COLO668 (cell line): ENCODE data around the gene MAP3K8.

Experiments
- DNase-seq: peaks from one replicate; lab custom pipeline; 2025; ENCODE audit not compliant: unreplicated experiment; lab: John Stamatoyannopoulos, UW

Gene MAP3K8

GRCh38 chr10:30433730-30434272 lies at the start of gene MAP3K8:
Gene MAP3K8, plus strand, starts transcription at chr10:30434184. Its CDS starts 4,755 bp downstream, at chr10:30438939.
- peak; percentile 37 for DNase-seq

GRCh38 chr10:30384701-30385201 lies 49.2 kb upstream of the MAP3K8 start:
- DNase-seq: peak; percentile 28

GRCh38 chr10:30386801-30387588 lies 47.0 kb upstream of the MAP3K8 start:
- no peak for DNase-seq

- no peak for DNase-seq
Measured at GRCh38 chr10:30387646-30388243, 46.2 kb upstream of the MAP3K8 start.

- no peak for DNase-seq
Measured at GRCh38 chr10:30389543-30389942, 44.4 kb upstream of the MAP3K8 start.

GRCh38 chr10:30390207-30390606 lies 43.8 kb upstream of the MAP3K8 start:
- DNase-seq: no peak

GRCh38 chr10:30391266-30391665 lies 42.7 kb upstream of the MAP3K8 start:
- no peak for DNase-seq

- DNase-seq: peak; percentile 37
Measured at GRCh38 chr10:30392564-30392990, 41.4 kb upstream of the MAP3K8 start.

GRCh38 chr10:30396293-30396692 lies 37.7 kb upstream of the MAP3K8 start:
- DNase-seq: no peak

- no peak for DNase-seq
Measured at GRCh38 chr10:30396698-30397097, 37.3 kb upstream of the MAP3K8 start.

- no peak for DNase-seq
Measured at GRCh38 chr10:30398193-30398592, 35.8 kb upstream of the MAP3K8 start.

GRCh38 chr10:30398788-30399187 lies 35.2 kb upstream of the MAP3K8 start:
- DNase-seq: no peak

- no peak for DNase-seq
Measured at GRCh38 chr10:30403494-30403893, 30.5 kb upstream of the MAP3K8 start.

- DNase-seq: no peak
Measured at GRCh38 chr10:30404540-30404939, 29.4 kb upstream of the MAP3K8 start.

GRCh38 chr10:30411263-30411662 lies 22.7 kb upstream of the MAP3K8 start:
- DNase-seq: no peak

- no peak for DNase-seq
Measured at GRCh38 chr10:30412901-30413300, 21.1 kb upstream of the MAP3K8 start.

- no peak for DNase-seq
Measured at GRCh38 chr10:30413996-30414576, 19.9 kb upstream of the MAP3K8 start.

- DNase-seq: no peak
Measured at GRCh38 chr10:30415593-30415992, 18.4 kb upstream of the MAP3K8 start.

GRCh38 chr10:30417301-30417700 lies 16.7 kb upstream of the MAP3K8 start:
- no peak for DNase-seq

- DNase-seq: no peak
Measured at GRCh38 chr10:30420266-30420665, 13.7 kb upstream of the MAP3K8 start.

- DNase-seq: no peak
Measured at GRCh38 chr10:30420766-30421165, 13.2 kb upstream of the MAP3K8 start.
